Tibial nerve (tissue), 4 donors: ENCODE data around the gene MT1H. TPM values are rescaled to one million over a fixed set of nuclear protein-coding genes. Genes with fewer than 3 reads are reported as not detected.
A peak's percentile ranks its signal among the peaks of the same experiment; 100 is the strongest.

Source experiments
- DNase-seq, 2 donors: peaks; one replicate each; pipeline ENCODE4 v3.0.0-alpha.2; 2019; ENCODE audit warnings: low spot score in 2 of 2
- H3K27ac ChIP-seq, 4 donors: fragments of 200-600 bp; sonication (generic) in 3 of 4; one replicate each; pipeline ENCODE4 v1.5.1; 2017 to 2019; ENCODE audit warnings: mild to moderate bottlenecking in 1 of 4
- H3K27me3 ChIP-seq, 2 donors: fragments of 200-600 bp; sonication (generic) in 1 of 2; one replicate each; pipeline versions ENCODE4 v1.5.1 to v1.6.0; 2017 to 2019
- H3K36me3 ChIP-seq, 3 donors: fragments of 200-600 bp; sonication (generic); one replicate each; pipeline ENCODE4 v1.5.1; 2018 to 2019
- H3K4me1 ChIP-seq, 4 donors: fragments of 200-600 bp; sonication (generic) in 3 of 4; one replicate each; pipeline ENCODE4 v1.5.1; 2017 to 2019
- H3K4me3 ChIP-seq, 4 donors: fragments of 200-600 bp; sonication (generic) in 3 of 4; one replicate each; pipeline ENCODE4 v1.5.1; 2017 to 2019; ENCODE audit warnings: mild to moderate bottlenecking in 1 of 4, moderate library complexity in 1 of 4
- H3K9me3 ChIP-seq, 4 donors: fragments of 200-600 bp; sonication (generic) in 3 of 4; one replicate each; pipeline ENCODE4 v1.5.1; 2017 to 2019
- EP300 ChIP-seq, 2 donors: sonication (generic); formaldehyde crosslinking; IDR thresholded peaks; one replicate each; pipeline ENCODE4 v1.6.1; 2017; ENCODE audit warnings: antibody characterized with exemption in 2 of 2, mild to moderate bottlenecking in 1 of 2
- POLR2A ChIP-seq, 2 donors: fragments of 450-650 bp; IDR thresholded peaks; one replicate each; pipeline ENCODE4 v1.6.1; 2017; ENCODE audit warnings: antibody characterized with exemption in 2 of 2, mild to moderate bottlenecking in 2 of 2, moderate library complexity in 2 of 2
- WGBS, 2 donors: methylation state at CpG; one replicate each; pipeline ENCODE4 v1.1.5; 2018; 5-methylcytosine and 5-hydroxymethylcytosine counted together
- total RNA-seq, 4 donors: library from RNA; depleted of rRNA; stranded (reverse); fragments of >200 nt; gene quantifications; one replicate each; pipeline ENCODE4 v1.1.0, GENCODE V29; 2016
- TF ChIP-seq, protein P1 (sequence below), 5 experiments: fragments of 200-600 bp in 3 of 5; fragments of 450-650 bp in 2 of 5; sonication (generic) in 3 of 5; IDR thresholded peaks; one replicate each; pipeline ENCODE4 v1.5.1; 2016 to 2019; ENCODE audit warnings: antibody characterized with exemption in 5 of 5, mild to moderate bottlenecking in 3 of 5, moderate library complexity in 2 of 5

Gene MT1H
- total RNA-seq, 4 donors from 2014 or later, result 2.4 to 5.1 TPM; not detected in 2

GRCh38 chr16:56684926-56685590 is 15.4 kb downstream of the MT1H start:
- 79 to 80% methylated on average over 4 of the region's 4 CpGs for WGBS, 2 donors

DNA sequence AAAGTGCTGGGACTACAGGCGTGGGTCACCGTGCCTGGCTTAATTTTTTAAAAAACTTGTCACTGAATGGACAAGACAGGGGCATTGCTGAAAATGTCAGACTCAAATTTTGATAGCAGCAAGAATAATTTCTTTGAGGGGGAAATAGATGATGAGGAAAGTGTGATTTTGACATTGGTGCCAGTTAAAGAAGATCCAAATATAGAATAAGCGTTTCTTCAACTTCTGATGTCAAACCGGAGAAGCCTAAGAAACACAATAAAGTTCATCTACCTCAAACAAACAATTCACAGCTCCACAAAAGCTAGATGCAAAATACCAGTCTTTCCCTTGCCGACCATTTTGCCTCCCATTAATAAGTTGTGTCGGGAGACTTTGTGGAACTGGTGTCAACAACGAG is 17.1 kb downstream of the MT1H start:
- TF ChIP-seq, protein P1, sequence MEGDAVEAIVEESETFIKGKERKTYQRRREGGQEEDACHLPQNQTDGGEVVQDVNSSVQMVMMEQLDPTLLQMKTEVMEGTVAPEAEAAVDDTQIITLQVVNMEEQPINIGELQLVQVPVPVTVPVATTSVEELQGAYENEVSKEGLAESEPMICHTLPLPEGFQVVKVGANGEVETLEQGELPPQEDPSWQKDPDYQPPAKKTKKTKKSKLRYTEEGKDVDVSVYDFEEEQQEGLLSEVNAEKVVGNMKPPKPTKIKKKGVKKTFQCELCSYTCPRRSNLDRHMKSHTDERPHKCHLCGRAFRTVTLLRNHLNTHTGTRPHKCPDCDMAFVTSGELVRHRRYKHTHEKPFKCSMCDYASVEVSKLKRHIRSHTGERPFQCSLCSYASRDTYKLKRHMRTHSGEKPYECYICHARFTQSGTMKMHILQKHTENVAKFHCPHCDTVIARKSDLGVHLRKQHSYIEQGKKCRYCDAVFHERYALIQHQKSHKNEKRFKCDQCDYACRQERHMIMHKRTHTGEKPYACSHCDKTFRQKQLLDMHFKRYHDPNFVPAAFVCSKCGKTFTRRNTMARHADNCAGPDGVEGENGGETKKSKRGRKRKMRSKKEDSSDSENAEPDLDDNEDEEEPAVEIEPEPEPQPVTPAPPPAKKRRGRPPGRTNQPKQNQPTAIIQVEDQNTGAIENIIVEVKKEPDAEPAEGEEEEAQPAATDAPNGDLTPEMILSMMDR (IDR thresholded peaks at IDR 0.05), result no peak
- TF ChIP-seq EP300 (IDR thresholded peaks at IDR 0.05), result no peak
- no peak for TF ChIP-seq POLR2A (IDR thresholded peaks at IDR 0.05)
- peaks cover 0 to 16% (median 0%) of the 10 kb centered on the region in 3 donors for H3K36me3 ChIP-seq
- DNase-seq, result no peak
- no peak overlapping the region for H3K27ac ChIP-seq
- 86 to 88% methylated on average over 7 of the region's 7 CpGs for WGBS, 2 donors
- H3K27me3 ChIP-seq, result no peaks in the 10 kb centered on the region
- H3K4me3 ChIP-seq, result no peak overlapping the region
- peaks cover 0 to 28% (median 5%) of the 10 kb centered on the region in 4 donors for H3K4me1 ChIP-seq
- peaks cover 0 to 7% (median 0%) of the 10 kb centered on the region in 4 donors for H3K9me3 ChIP-seq

More at GRCh38 chr16:56684926-56685590, 15.4 kb downstream of the MT1H start:
- H3K36me3 ChIP-seq, result peaks cover 0 to 16% (median 0%) of the 10 kb centered on the region in 3 donors
- H3K27me3 ChIP-seq, result no peaks in the 10 kb centered on the region
- peaks cover 0 to 7% (median 0%) of the 10 kb centered on the region in 4 donors for H3K9me3 ChIP-seq
- peak overlapping the region in 2 of 4 donors; percentile 16 to 74 for H3K4me3 ChIP-seq
- TF ChIP-seq, protein P1 (IDR thresholded peaks at IDR 0.05), result no peak
- TF ChIP-seq EP300 (IDR thresholded peaks at IDR 0.05), result peak in 1 of 2 donors; percentile 47
- H3K4me1 ChIP-seq, result peaks cover 0 to 33% (median 5%) of the 10 kb centered on the region in 4 donors
- peak overlapping the region in 2 of 4 donors; percentile 21 to 53 for H3K27ac ChIP-seq
- DNase-seq, result no peak

GRCh38 chr16:56688762-56689161 is 19.1 kb downstream of the MT1H start:
- no peak for DNase-seq
- H3K27me3 ChIP-seq, result no peaks in the 10 kb centered on the region
- H3K27ac ChIP-seq, result no peak overlapping the region
- TF ChIP-seq, protein P1 (IDR thresholded peaks at IDR 0.05), result no peak
- no peak for TF ChIP-seq EP300 (IDR thresholded peaks at IDR 0.05)
- TF ChIP-seq POLR2A (IDR thresholded peaks at IDR 0.05), result no peak
- peaks cover 0 to 16% (median 0%) of the 10 kb centered on the region in 3 donors for H3K36me3 ChIP-seq
- 29 to 41% methylated on average over 1 of the region's 1 CpG for WGBS, 2 donors
- H3K9me3 ChIP-seq, result peaks cover 0 to 7% (median 0%) of the 10 kb centered on the region in 4 donors
- H3K4me1 ChIP-seq, result peaks cover 0 to 13% (median under 1%) of the 10 kb centered on the region in 4 donors
- no peak overlapping the region for H3K4me3 ChIP-seq

GRCh38 chr16:56689171-56689570 is 19.6 kb downstream of the MT1H start:
- WGBS, 2 donors, result 60 to 69% methylated on average over 3 of the region's 3 CpGs
- Histone ChIP-seq H3K36me3 (peaks cover 0 to 16% (median 0%) of the 10 kb centered on the region in 3 donors), H3K9me3 (peaks cover 0 to 7% (median 0%) of the 10 kb centered on the region in 4 donors), H3K27ac (no peak overlapping the region), H3K4me3 (no peak overlapping the region), H3K4me1 (peaks cover 0 to 8% (median 0%) of the 10 kb centered on the region in 4 donors), H3K27me3 (no peaks in the 10 kb centered on the region)
- no peak for DNase-seq
- no peak for TF ChIP-seq EP300 (IDR thresholded peaks at IDR 0.05)
- TF ChIP-seq, protein P1 (IDR thresholded peaks at IDR 0.05), result no peak
- TF ChIP-seq POLR2A (IDR thresholded peaks at IDR 0.05), result no peak

GRCh38 chr16:56690420-56691122 is 21.0 kb downstream of the MT1H start:
- H3K27me3 ChIP-seq, result no peaks in the 10 kb centered on the region
- 56 to 74% methylated on average over 4 of the region's 4 CpGs for WGBS, 2 donors
- DNase-seq, result no peak

More at GRCh38 chr16:56690420-56691122, 21.0 kb downstream of the MT1H start:
- H3K36me3 ChIP-seq, result peaks cover 0 to 15% (median 0%) of the 10 kb centered on the region in 3 donors
- peaks cover 0 to 7% (median 0%) of the 10 kb centered on the region in 4 donors for H3K9me3 ChIP-seq
- H3K27ac ChIP-seq, result no peak overlapping the region
- no peak overlapping the region for H3K4me3 ChIP-seq
- no peaks in the 10 kb centered on the region for H3K4me1 ChIP-seq
- TF ChIP-seq, protein P1 (IDR thresholded peaks at IDR 0.05), result no peak
- TF ChIP-seq POLR2A (IDR thresholded peaks at IDR 0.05) (no peak), EP300 (IDR thresholded peaks at IDR 0.05) (no peak)
